Suprapubic skin (tissue), 4 donors: ENCODE data around the gene AP4E1. TPM values are rescaled to one million over a fixed set of nuclear protein-coding genes. Genes with fewer than 3 reads are reported as not detected.

Experiments used
- DNase-seq, 2 donors: peaks; one replicate each; pipeline ENCODE4 v3.0.0-alpha.2; 2019; ENCODE audit warnings: low spot score in 2 of 2
- H3K27ac ChIP-seq: fragments of 200-600 bp; sonication (generic); one replicate; pipeline ENCODE4 v1.5.1; 2019
- H3K27me3 ChIP-seq: fragments of 200-600 bp; sonication (generic); one replicate; pipeline ENCODE4 v1.5.1; 2019
- H3K36me3 ChIP-seq: fragments of 200-600 bp; sonication (generic); one replicate; pipeline ENCODE4 v1.5.1; 2019
- H3K4me1 ChIP-seq: fragments of 200-600 bp; sonication (generic); one replicate; pipeline ENCODE4 v1.5.1; 2019
- H3K4me3 ChIP-seq: fragments of 200-600 bp; sonication (generic); one replicate; pipeline ENCODE4 v1.5.1; 2019; ENCODE audit warnings: mild to moderate bottlenecking
- H3K9me3 ChIP-seq: fragments of 200-600 bp; sonication (generic); one replicate; pipeline ENCODE4 v1.5.1; 2019
- CTCF ChIP-seq, 2 donors: fragments of 200-600 bp in 1 of 2; fragments of 450-650 bp in 1 of 2; sonication (generic) in 1 of 2; IDR thresholded peaks; one replicate each; pipeline ENCODE4 v1.5.1; 2016 to 2019; ENCODE audit warnings: antibody characterized with exemption in 2 of 2, mild to moderate bottlenecking in 1 of 2, moderate library complexity in 1 of 2
- EP300 ChIP-seq: sonication (generic); formaldehyde crosslinking; IDR thresholded peaks from one replicate; pipeline ENCODE4 v1.6.1; 2017; ENCODE audit warnings: antibody characterized with exemption
- POLR2A ChIP-seq, 2 donors: fragments of 450-650 bp; IDR thresholded peaks; one replicate each; pipeline ENCODE4 v1.6.1; 2017; ENCODE audit warnings: antibody characterized with exemption in 2 of 2, mild to moderate bottlenecking in 2 of 2, moderate library complexity in 2 of 2
- POLR2AphosphoS5 ChIP-seq, 3 donors: sonication (generic); formaldehyde crosslinking; IDR thresholded peaks; one replicate each; pipeline ENCODE4 v1.6.1; 2017; ENCODE audit warnings: antibody characterized with exemption in 3 of 3
- WGBS: methylation state at CpG from one replicate; pipeline ENCODE4 v1.1.5; 2018; 5-methylcytosine and 5-hydroxymethylcytosine counted together
- total RNA-seq, 4 donors: library from RNA; depleted of rRNA; stranded (reverse); fragments of >200 nt; gene quantifications; one replicate each; pipeline ENCODE4 v1.1.0, GENCODE V29; 2016

The AP4E1 gene
- total RNA-seq, 4 donors from 2014 or later: 12.7 to 18.7 (median 13.0) TPM

GRCh38 chr15:51046016-51046415 is 137.5 kb downstream of the AP4E1 start:
- no peak for DNase-seq
- Histone ChIP-seq H3K27me3 (no peaks in the 10 kb centered on the region), H3K36me3 (no peaks in the 10 kb centered on the region), H3K4me1 (peaks cover under 1% of the 10 kb centered on the region), H3K4me3 (no peak overlapping the region), H3K27ac (no peak overlapping the region), H3K9me3 (no peaks in the 10 kb centered on the region)
- TF ChIP-seq EP300 (no peak), POLR2AphosphoS5 (IDR thresholded peaks at IDR 0.05) (no peak), CTCF (IDR thresholded peaks at IDR 0.05) (no peak), POLR2A (IDR thresholded peaks at IDR 0.05) (no peak)
- WGBS: 92% methylated on average over 2 of the region's 2 CpGs

GRCh38 chr15:51046799-51047449 is 138.4 kb downstream of the AP4E1 start:
- Histone ChIP-seq H3K27ac (no peak overlapping the region), H3K36me3 (no peaks in the 10 kb centered on the region), H3K27me3 (no peaks in the 10 kb centered on the region), H3K4me3 (no peak overlapping the region), H3K4me1 (peaks cover 9% of the 10 kb centered on the region), H3K9me3 (no peaks in the 10 kb centered on the region)
- WGBS: 54% methylated on average over 2 of the region's 3 CpGs
- no peak for DNase-seq
- TF ChIP-seq POLR2AphosphoS5 (IDR thresholded peaks at IDR 0.05) (no peak), EP300 (no peak), POLR2A (IDR thresholded peaks at IDR 0.05) (no peak), CTCF (IDR thresholded peaks at IDR 0.05) (no peak)

- Histone ChIP-seq H3K9me3 (no peaks in the 10 kb centered on the region), H3K4me1 (peaks cover 13% of the 10 kb centered on the region), H3K4me3 (no peak overlapping the region), H3K27me3 (no peaks in the 10 kb centered on the region), H3K36me3 (no peaks in the 10 kb centered on the region), H3K27ac (no peak overlapping the region)
- TF ChIP-seq EP300 (no peak), CTCF (IDR thresholded peaks at IDR 0.05) (no peak), POLR2AphosphoS5 (IDR thresholded peaks at IDR 0.05) (no peak), POLR2A (IDR thresholded peaks at IDR 0.05) (no peak)
- no peak for DNase-seq
These were observed 139.8 kb downstream of the AP4E1 start for GRCh38 chr15:51048308-51048707.

GRCh38 chr15:51049081-51049480 is 140.6 kb downstream of the AP4E1 start:
- Histone ChIP-seq H3K36me3 (no peaks in the 10 kb centered on the region), H3K9me3 (no peaks in the 10 kb centered on the region), H3K27ac (no peak overlapping the region), H3K27me3 (no peaks in the 10 kb centered on the region), H3K4me3 (no peak overlapping the region), H3K4me1 (peaks cover 13% of the 10 kb centered on the region)
- TF ChIP-seq EP300: no peak
- TF ChIP-seq POLR2A (IDR thresholded peaks at IDR 0.05): no peak
- no peak for TF ChIP-seq POLR2AphosphoS5 (IDR thresholded peaks at IDR 0.05)
- TF ChIP-seq CTCF (IDR thresholded peaks at IDR 0.05): no peak
- WGBS: 86% methylated on average over 2 of the region's 2 CpGs
- DNase-seq: no peak

- peaks cover 13% of the 10 kb centered on the region for H3K4me1 ChIP-seq
- no peak for TF ChIP-seq POLR2AphosphoS5 (IDR thresholded peaks at IDR 0.05)
- no peak for TF ChIP-seq CTCF (IDR thresholded peaks at IDR 0.05)
- no peak for TF ChIP-seq EP300
- no peak for TF ChIP-seq POLR2A (IDR thresholded peaks at IDR 0.05)
- no peak for DNase-seq
These were observed 143.3 kb downstream of the AP4E1 start for GRCh38 chr15:51051776-51052175.

More at GRCh38 chr15:51051776-51052175, 143.3 kb downstream of the AP4E1 start:
- no peaks in the 10 kb centered on the region for H3K27me3 ChIP-seq
- WGBS: 16% methylated on average over 3 of the region's 3 CpGs
- peaks cover 5% of the 10 kb centered on the region for H3K36me3 ChIP-seq
- H3K4me3 ChIP-seq: no peak overlapping the region
- H3K27ac ChIP-seq: no peak overlapping the region
- no peaks in the 10 kb centered on the region for H3K9me3 ChIP-seq
